ENCODE measurements around the gene KLHL28.

Gene KLHL28

GRCh38 chr14:44960146-44960545, 1.6 kb downstream of the KLHL28 start:
- DNase-seq: no peak

DNA sequence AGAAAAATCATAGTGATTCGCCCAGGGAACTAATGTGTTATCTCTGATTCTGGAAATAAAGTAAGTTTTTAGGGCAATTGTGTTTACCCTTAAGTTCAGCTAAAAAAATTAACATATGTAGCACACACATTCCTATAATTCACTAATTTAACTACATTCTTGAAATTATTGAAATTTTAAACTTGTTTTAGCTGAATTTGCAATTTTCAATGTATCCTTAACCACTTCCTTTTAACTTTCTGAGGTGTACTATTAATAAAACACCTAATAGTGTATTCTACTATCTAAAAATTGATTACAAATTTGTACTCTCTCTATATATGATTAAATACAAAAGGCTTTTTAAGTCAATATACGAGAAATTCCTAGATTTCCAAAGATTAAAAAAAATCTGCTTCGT, 2.2 kb downstream of the KLHL28 start:
- DNase-seq: no peak

DNA sequence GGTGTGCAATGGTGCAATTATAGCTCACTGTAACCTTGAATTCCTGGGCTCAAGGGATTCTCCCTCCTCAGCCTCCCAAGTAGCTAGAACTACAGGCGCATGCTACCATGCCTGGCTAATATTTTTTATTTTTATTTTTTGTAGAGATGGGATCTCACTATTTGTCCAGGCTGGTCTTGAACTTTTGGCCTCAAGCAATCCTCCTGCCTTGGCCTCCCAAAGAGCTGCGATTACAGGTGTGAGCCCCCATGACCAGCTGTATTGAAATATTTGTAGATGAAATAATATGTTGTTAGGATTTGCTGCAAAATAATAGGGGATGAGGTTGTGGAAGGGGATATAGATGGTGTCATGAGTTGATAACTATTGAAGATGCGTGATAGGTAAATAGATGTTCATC, 4.9 kb downstream of the KLHL28 start:
- no peak for DNase-seq

GRCh38 chr14:44955528-44955927, 6.2 kb downstream of the KLHL28 start:
- no peak for DNase-seq

DNA sequence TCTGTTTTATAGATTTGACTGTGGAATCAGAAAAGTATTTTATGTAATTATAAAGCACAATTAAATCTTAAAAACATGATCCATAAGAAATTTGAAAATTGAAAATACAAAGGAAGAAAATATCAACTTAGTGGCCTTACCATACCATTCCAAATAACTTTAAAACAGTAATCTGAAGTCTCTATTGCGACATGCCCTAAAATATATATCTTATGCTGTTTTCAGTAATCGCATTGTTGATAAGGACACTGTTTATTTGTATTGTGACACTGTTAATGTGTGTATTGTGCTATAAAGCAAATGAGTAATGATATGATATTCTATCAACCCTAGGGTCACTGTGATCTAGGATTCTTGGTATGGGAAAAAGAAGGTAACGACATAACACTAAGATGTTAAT, 7.0 kb downstream of the KLHL28 start:
- no peak for DNase-seq

GRCh38 chr14:44952391-44953110, 9.2 kb downstream of the KLHL28 start:
- DNase-seq: no peak

DNA sequence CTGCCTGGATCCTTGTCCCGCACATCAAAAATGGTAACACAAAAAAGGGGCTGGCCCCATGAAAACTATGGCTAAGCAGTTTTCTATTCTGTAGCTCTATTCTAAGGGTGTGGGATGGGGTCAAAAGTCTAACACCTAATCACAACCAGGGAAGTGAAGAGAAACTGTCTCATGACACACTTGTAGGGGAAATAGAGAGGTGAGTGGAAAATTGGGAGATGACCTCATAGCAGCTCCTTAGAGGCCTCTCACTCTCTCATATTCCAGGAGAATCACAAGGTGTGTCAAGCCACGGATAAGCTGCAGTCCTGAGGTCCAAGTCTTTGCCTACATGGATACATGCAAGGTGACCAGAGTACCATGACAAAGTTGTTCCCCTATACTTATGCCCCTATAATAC, 10.7 kb downstream of the KLHL28 start:
- no peak for DNase-seq

- no peak for DNase-seq
Measured at GRCh38 chr14:44945264-44945663, 16.5 kb downstream of the KLHL28 start.

GRCh38 chr14:44944107-44944506, 17.6 kb downstream of the KLHL28 start:
- no peak for DNase-seq

DNA sequence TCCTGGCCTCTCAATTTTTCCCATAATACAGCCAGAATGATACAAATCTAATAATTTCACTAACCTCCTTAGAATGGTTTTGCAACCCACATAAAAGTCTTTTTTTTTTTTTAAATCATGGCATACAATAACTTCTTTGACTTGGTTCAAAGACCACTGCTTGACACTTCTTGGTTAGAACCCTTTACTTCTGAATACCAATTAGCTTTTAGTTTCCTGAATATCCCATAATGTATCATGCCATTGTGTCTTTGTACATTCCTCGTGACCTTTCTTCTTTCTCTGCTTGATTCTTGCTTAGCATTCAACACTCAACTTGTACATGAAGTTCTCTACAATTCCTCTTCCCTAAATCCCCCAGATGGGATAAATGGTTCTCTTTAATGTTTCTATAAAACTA, 19.3 kb downstream of the KLHL28 start:
- DNase-seq: no peak

DNA sequence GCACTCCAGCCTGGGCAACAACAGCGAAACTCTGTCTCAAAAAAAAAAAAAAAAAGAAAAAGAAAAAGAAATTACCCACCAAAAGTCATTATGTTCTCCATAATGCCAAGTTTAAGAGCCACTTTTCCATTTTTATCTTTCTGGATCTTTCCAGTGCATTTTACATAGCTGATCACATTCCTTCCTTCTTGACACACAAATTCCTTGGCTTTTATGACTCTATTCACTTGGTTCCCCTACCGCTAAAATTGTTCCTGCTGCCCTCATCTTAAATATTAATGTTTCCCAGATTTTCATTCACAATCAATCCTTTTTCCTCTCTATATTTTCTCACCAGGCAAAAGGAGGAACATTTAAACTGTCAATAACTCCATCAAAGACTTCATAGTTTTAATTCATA, 20.2 kb downstream of the KLHL28 start:
- no peak for DNase-seq

GRCh38 chr14:44940944-44941343, 20.8 kb downstream of the KLHL28 start:
- no peak for DNase-seq

GRCh38 chr14:44940211-44940610, 21.5 kb downstream of the KLHL28 start:
- no peak for DNase-seq

- DNase-seq: no peak
Measured at GRCh38 chr14:44937547-44937946, 24.2 kb downstream of the KLHL28 start.

- DNase-seq: no peak
Measured at GRCh38 chr14:44935155-44935554, 26.6 kb downstream of the KLHL28 start.

DNA sequence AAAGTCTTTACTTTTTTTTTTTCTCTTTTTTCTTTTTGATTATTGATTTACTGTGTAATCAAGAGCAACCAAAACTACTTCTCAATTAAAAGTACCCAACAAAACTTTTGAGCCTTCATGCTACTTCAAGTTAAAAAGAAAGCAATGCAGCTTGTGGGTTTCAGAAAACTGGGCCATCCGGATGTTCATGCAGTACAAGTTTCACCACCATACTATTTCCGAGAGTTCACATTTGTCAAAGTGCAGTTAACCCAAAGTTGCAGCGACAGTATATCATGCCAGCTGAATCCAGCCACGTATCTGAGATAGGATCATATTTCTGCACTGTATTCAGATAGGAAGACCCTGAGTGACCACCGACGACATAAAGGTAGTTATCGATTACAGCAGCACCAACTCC, 33.0 kb downstream of the KLHL28 start:
- DNase-seq: no peak

GRCh38 chr14:44914849-44915248, 46.9 kb downstream of the KLHL28 start:
- DNase-seq: no peak

GRCh38 chr14:44912041-44912869, 49.5 kb downstream of the KLHL28 start:
- DNase-seq: no peak

DNA sequence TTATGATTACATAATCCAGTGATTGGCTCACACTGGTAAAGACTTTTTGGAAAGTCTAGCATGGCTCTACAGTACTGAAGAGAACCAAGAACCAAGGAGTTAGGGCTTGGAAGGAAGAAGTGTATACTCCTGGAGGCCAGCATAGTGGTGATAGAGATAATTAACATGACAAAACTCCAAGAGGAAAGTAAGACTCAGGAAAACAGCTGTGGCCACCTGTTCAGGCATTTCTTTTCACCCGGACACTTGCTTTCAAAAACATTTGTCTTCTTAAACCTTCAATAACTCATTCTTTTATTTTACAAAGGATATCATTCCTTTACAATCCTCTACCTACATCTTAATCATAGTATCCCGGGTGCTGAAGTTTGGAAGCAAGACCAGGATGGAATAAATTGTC, 50.9 kb downstream of the KLHL28 start:
- no peak for DNase-seq

GRCh38 chr14:44901696-44902095, 60.1 kb downstream of the KLHL28 start:
- no peak for DNase-seq

DNA sequence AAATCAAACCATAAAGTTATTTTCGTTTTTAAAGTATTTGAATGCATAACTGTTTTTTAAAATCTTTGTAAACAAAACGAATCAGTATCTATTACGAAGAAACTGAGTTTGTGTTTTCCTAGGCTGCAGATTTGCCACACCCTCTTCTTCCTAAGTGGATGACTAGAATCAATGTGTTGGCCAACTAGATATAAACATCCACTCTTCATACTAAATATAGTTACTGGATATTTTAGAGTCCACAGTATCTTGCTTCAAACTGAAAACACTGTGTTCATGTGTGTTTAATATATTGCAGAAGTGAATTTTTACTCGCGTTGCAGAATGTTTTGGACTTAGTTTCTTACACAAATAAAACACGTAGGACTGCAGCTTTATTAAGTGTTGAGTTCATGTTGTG, 63.2 kb downstream of the KLHL28 start:
- no peak for DNase-seq

GRCh38 chr14:44897845-44898151, 63.9 kb downstream of the KLHL28 start:
- no peak for DNase-seq

DNA sequence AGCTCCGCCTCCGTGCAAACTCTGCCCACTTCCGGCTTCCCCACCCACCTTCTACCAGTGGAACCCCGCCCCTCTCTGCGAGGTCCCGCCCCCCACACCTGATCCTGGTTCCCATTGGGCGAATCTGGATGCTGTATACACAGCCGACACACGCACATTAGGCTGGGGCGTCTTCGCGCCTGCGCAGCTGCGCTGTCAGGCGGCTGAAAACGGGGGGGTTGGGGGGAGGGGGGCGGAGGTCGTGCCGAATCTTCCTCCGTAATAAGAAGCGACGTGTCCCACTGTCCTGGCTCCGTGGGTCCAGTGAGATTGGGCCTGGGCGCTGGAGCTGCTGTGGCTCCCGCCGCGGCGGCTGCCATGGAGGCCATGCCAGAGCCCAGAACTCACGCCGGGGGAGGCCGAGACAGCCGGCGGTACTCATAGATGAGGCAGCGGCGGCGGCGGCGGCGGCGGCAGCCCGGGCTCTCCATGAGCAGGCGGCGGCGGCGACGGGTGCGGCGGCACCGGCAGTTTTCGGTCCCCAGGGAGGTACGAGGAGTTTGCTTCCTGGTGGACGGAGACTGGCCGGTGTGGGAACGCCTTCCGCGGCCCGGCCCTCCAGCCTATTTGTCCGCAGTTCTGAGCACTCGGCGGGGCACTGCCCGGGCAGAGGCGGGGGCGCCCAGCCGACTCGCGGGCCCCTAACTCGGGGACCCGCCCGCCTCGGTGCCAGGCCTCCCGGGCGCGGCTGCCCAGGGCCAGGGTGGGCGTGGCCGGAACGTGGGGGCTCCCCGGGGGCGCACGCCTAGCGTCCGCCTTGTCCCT, 64.5 kb downstream of the KLHL28 start:
- peak; percentile 96 for DNase-seq
